ENCODE measurements around the gene NDUFV1. TPM values are rescaled to one million over a fixed set of nuclear protein-coding genes. Genes with fewer than 3 reads are reported as not detected.
A peak's percentile ranks its signal among the peaks of the same experiment; 100 is the strongest.

NDUFV1 gene
- total RNA-seq, 8 experiments from 2014 or later = 135 to 267 (median 157) TPM

DNA sequence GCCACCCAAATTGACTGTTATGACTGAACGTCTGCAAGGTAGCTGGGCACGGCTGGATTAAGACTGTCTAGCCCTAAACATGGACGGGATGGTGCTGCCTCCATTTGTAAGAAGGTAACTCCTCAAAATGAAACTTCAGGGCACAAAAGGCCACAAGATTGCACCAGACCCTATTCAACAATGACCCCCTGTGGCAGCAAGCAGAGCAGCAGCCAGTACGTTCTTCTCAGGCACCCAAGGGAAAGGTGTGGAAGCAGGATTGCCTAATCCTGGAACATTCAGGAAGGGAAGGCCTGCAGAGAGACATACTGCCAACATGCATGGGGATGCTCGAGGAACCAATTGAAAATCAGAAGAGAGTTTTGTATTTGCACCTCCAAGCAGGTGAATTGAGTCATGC, 37.3 kb downstream of the NDUFV1 start:
- WGBS, 10 experiments = 55 to 100% (median 74%) methylated on average over 1 to 3 of the region's 5 CpGs; no CpG with 5 or more reads in 4 of the 10 experiments

DNA sequence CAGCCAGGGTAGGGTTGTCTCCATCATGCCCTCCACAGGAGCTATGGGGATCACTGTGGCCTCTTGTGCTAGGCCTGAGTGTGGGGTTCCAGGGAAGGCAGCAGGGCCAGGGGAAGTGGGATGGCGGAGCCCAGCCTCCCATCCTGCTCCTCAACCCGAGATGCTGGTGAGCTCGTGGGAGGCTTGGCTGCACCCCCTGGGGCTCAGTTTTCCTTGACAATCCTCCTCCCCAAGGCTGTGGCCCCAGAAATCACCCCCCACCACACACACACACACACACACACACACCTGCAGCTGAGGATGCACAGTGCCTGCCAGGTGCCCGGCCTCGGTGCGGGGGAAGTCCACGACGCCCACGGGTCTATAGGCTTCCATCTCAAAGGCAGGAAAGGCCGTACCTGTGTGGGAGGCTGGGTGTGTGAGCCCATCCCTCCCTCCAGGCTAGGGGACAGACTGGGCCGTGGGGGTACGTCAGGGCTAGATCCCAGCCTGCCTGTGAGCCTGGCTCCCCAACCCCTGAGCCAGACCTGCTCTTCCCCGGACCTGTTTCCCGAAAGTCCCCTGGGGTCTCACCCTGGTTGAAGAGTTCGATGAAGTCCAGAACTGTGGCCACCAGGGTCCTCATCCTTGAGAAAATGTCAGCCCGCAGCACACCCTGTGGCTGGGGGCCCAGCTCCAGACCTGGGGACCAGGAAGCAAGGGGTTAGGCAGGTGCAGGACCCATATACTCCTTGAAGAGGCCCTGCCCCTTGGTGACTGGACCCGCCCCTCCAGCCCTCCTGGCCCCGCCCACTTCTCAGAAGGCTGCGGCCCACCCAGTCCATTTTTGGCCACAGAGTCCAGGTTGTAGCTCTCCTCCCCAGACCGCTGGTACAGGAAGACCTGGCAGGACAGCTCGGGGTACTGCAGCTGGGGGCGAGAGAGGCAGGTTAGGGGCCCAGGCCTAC, 38.0 kb downstream of the NDUFV1 start:
- 83 to 90% (median 88%) methylated on average over 1 to 5 of the region's 22 CpGs; no CpG with 5 or more reads in 7 of the 10 experiments for WGBS, 10 experiments
- no peak overlapping the region for H3K4me3 ChIP-seq
- in situ Hi-C loops (cut with MboI; ENCODE audit: low pct_unique_long_range_greater_than_20kb in 2 of 9, low sequenced_read_pairs in 9 of 9, unreplicated experiment in 9 of 9) = loop anchor here in 1 of 9 experiments (25.0 kb wide), 1 partner anchor 143 kb away; no protein-coding TSS in a partner anchor
- H3K27ac ChIP-seq = no peak overlapping the region
- no peak for ATAC-seq (replicated peaks in 6 of 8)
- H3K4me1 ChIP-seq (replicated peaks in 1 of 2) = peaks cover 17% of the 10 kb centered on the region in 2 donors

More for the DNA sequence above, 37.3 kb downstream of the NDUFV1 start:
- no peak for ATAC-seq (replicated peaks in 6 of 8)
- in situ Hi-C loops (cut with MboI; ENCODE audit: low pct_unique_long_range_greater_than_20kb in 2 of 9, low sequenced_read_pairs in 9 of 9, unreplicated experiment in 9 of 9) = loop anchor here in 1 of 9 experiments (25.0 kb wide), 1 partner anchor 143 kb away; no protein-coding TSS in a partner anchor
- Histone ChIP-seq H3K4me1 (replicated peaks in 1 of 2) (peaks cover 19 to 21% of the 10 kb centered on the region in 2 donors), H3K27ac (no peak overlapping the region), H3K4me3 (no peak overlapping the region)

DNA sequence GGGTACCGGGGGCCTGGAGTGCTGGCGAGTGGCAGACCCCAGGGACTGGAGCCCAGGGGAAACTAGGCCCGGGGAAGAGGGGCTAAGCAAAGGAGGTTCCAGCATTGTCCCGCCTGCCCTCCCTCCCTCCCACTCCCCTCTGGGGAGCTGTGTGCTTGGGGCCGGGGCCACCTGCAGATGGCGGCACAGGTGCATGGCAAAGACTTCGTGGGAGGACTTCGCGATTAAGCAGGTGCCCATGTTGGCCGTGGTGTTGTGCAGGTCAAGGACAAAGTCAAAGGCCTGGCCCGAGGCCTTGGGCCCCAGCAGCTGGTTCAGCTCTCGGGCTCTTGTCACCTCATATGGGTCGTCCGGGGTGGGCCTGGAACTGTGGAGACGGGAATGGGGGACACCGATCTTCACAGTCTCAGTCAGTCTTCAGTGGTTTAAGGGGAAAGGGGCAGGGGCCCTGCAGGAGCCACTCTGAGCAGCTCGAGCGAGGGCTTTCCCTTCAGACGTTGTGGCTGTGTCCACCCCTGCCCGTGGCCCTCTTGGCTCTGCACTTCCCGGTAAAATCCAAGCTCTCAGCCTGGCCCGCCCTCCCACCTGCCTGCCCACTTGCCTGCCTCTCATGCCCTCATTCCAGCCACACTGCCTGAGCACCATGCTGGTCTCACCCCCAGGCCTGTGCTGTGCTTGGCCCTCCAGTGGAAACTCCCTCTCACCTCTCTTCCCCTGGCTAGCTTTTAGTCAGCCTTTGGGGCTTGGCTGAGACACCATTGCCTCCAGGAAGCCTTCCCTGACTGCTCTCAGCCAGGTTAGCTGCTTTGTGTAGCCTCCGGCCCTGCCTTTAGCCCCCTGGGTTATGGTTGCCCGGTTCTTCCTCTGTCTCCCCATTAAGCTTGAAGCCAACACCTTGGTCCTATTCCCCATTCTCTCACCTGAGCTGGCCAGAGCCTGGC, 39.1 kb downstream of the NDUFV1 start:
- Histone ChIP-seq H3K4me1 (replicated peaks in 1 of 2) (peaks cover 12% of the 10 kb centered on the region in 2 donors), H3K27ac (no peak overlapping the region), H3K4me3 (no peak overlapping the region)
- in situ Hi-C loops (cut with MboI; ENCODE audit: low pct_unique_long_range_greater_than_20kb in 2 of 9, low sequenced_read_pairs in 9 of 9, unreplicated experiment in 9 of 9) = loop anchor here in 1 of 9 experiments (25.0 kb wide), 1 partner anchor 142 kb away; no protein-coding TSS in a partner anchor
- no peak for ATAC-seq (replicated peaks in 6 of 8)
- WGBS, 10 experiments = 5 to 100% (median 69%) methylated on average over 1 to 5 of the region's 24 CpGs; no CpG with 5 or more reads in 4 of the 10 experiments

DNA sequence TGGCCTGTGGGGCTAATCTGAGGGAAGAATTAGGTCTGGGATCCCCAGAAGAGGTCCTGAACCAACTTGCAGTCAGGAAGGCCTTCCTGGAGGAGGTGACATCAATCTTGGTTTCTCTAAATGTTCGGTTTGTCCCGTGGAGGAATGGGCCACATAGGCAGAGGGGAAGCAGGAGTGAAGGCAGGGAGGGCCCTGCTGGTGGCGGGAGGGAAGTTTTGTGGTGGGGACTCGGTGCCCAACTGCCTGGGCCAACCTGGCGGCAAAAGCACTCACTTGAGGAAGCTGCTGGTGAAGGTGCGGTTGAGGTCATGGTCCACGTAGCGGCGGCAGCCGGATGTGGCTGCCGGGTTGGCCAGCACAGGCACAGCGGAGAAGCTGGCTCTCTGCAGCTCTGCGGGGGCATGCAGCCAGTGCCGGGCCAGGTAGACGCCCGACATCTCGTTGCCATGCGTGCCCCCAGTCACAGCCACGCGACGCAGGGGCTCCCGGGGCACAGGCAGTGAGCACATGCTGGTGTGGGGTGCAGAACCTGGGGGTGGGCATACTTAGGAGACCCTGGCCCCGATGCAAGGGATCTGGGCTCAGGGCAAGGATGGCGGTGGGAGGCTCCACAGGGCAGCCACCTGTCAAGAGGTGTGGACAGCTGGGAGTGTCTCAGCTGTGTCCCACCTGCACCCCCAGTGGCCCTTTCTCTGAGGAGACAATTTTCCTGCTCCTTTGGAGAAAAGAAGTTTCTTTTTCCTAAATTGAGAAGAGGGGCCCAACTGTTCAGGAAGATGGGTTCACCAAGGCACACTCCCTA, 40.0 kb downstream of the NDUFV1 start:
- Histone ChIP-seq H3K4me1 (replicated peaks in 1 of 2) (peaks cover 4 to 5% of the 10 kb centered on the region in 2 donors), H3K4me3 (no peak overlapping the region), H3K27ac (no peak overlapping the region)
- 38 to 100% (median 100%) methylated on average over 1 to 2 of the region's 24 CpGs; no CpG with 5 or more reads in 7 of the 10 experiments for WGBS, 10 experiments
- ATAC-seq (replicated peaks in 6 of 8) = no peak
- in situ Hi-C loops (cut with MboI; ENCODE audit: low pct_unique_long_range_greater_than_20kb in 2 of 9, low sequenced_read_pairs in 9 of 9, unreplicated experiment in 9 of 9) = loop anchor here in 1 of 9 experiments (25.0 kb wide), 1 partner anchor 141 kb away; no protein-coding TSS in a partner anchor

DNA sequence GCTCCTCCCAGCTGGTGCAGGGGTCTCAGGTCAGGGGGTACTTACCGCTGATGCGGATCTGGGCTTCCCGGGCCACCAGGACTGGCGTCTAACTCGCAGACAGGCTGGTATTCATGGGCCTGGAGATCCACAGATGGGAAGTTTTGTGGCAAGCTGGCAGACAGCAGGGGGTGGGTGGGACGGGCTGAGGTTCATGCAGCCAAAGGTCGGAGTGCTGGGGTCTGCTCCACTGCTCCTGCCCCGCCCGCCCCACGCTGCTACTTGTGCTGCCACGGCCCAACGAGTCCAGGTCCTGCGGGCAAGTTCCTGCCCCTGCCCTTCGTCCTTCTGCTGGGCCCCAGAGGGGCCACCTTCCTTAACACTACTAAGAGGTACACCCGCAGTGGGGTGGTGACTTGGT, 40.7 kb downstream of the NDUFV1 start:
- Histone ChIP-seq H3K27ac (no peak overlapping the region), H3K4me1 (replicated peaks in 1 of 2) (peaks cover 9 to 11% of the 10 kb centered on the region in 2 donors), H3K4me3 (no peak overlapping the region)
- in situ Hi-C loops (cut with MboI; ENCODE audit: low pct_unique_long_range_greater_than_20kb in 2 of 9, low sequenced_read_pairs in 9 of 9, unreplicated experiment in 9 of 9) = loop anchor here in 1 of 9 experiments (25.0 kb wide), 1 partner anchor 140 kb away; no protein-coding TSS in a partner anchor
- ATAC-seq (replicated peaks in 6 of 8) = no peak
- 0 to 100% (median 47%) methylated on average over 1 to 3 of the region's 15 CpGs; no CpG with 5 or more reads in 6 of the 10 experiments for WGBS, 10 experiments

DNA sequence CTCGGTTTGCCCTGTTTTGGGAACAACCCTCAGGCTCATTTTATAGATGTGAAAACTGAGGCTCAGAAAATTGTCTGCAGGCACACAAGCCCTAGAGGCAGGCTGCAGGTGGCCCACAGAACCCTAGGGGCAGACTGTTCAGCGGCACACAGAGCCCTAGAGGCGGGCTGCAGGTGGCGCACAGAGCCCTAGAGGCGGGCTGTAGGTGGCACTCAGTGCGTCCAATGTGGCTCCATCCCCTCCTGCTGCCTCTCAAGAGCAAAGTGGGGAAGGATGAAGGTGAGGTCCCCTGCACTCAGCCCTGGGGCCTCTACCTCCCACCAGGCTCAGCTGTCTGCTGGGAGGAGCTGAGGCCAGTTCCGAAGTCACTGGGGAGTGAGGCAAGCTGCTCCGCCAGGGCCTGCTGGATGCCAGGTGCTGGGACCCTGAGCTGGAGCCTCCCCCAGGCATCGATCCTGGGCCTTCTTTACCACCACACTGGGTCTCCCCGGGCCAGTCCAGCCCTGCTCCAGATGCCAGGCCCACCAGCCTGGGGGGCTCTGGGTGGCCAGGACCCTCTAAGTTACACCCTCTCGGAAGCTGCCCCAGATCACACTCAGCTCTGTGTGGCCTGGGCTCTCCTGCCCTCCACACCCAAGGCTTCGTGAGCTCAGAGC, 41.5 kb downstream of the NDUFV1 start:
- H3K27ac ChIP-seq = no peak overlapping the region
- in situ Hi-C loops (cut with MboI; ENCODE audit: low pct_unique_long_range_greater_than_20kb in 2 of 9, low sequenced_read_pairs in 9 of 9, unreplicated experiment in 9 of 9) = loop anchor here in 1 of 9 experiments (25.0 kb wide), 1 partner anchor 139 kb away; no protein-coding TSS in a partner anchor
- WGBS, 10 experiments = 20 to 80% (median 60%) methylated on average over 1 to 5 of the region's 12 CpGs; no CpG with 5 or more reads in 3 of the 10 experiments

DNA sequence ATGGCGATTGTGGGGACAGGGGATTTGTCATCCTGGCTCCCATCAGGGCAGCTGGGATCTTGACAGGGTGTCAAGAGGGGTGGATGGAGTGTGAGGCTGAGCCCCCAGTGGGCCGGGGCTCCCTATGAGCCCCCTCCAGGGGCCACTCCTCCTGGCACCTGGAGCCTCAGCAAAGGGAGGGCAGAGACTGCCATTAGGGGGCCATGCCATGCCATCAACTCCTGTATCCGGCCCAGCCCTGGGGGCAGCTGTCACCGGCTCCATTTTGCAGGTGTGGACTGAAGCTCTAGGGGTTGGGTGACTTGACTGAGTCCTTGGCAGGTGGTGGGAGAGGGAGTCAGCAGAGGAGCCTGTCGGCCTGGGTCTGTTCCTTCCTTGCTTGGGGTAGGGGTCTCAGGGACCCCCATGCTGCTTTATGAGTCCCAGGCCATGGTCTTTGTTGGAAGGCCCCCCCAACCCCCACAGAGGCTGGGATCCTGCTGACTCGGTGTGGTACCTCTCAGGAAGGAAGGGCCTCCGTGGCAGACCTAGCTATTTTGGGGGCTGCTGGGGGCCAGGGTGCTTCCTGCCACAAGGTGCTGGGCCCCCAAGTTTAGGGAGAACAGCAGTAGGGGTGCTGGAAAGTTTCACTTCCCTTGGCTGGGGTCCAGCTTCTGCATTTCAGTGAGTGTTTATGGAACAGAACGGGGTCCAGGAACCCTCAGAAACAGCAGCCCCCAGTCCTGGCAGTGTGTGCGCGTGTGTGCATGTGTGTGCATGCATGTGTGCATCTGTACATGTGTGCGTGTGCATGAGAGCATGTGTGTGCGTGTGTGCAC, 42.3 kb downstream of the NDUFV1 start:
- Histone ChIP-seq H3K27ac (no peak overlapping the region), H3K4me1 (replicated peaks in 1 of 2) (peaks cover 12 to 13% of the 10 kb centered on the region in 2 donors), H3K4me3 (no peak overlapping the region)
- no peak for ATAC-seq (replicated peaks in 6 of 8)
- in situ Hi-C loops (cut with MboI; ENCODE audit: low pct_unique_long_range_greater_than_20kb in 2 of 9, low sequenced_read_pairs in 9 of 9, unreplicated experiment in 9 of 9) = loop anchor here in 1 of 9 experiments (25.0 kb wide), 1 partner anchor 138 kb away; no protein-coding TSS in a partner anchor
- WGBS, 10 experiments = 33 to 100% (median 78%) methylated on average over 1 to 5 of the region's 12 CpGs; no CpG with 5 or more reads in 4 of the 10 experiments

More for the DNA sequence above, 41.5 kb downstream of the NDUFV1 start:
- Histone ChIP-seq H3K4me1 (replicated peaks in 1 of 2) (peaks cover 12 to 13% of the 10 kb centered on the region in 2 donors), H3K4me3 (no peak overlapping the region)
- ATAC-seq (replicated peaks in 6 of 8) = peak in 4 of 8 experiments; percentile 33 to 50 (median 36)

DNA sequence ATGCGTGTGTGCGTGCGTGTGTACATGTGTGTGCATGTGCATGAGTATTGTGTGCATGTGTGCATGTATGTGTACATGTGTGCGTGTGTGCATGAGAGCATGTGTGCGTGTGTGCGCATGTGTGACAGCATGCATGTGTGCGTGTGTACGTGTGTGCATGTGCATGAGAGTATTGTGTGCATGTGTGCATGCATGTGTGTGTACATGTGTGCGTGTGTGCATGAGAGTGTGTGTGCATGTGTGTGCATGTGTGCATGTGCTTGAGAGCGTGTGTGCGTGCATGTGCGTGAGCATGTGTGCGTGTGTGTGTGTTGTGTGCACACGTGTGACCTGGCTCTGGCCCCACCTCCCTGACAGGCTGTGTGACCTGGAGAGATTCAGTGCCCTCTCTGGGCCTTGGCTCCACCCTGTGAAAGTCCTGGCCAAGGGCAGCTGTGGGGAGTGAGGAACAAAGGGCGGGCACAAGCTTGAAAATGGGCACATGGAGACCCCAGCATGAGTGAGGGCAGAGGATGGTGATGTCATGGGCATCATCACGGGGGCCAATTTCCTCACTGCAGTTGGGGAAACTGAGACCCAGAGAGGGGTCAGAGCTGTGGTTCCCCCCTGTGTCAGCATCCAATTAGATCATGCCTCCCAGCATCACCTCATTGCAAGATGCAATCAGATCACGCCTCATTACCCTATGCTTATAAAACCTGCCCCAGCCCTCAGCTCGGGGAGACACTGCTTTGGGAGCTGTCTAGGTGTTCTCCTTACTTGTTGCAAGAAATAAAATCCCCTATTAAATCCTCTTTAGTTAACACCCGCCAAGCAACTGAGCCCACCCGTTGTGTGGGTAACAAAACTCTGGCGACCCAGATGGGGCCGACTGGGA, 43.1 kb downstream of the NDUFV1 start:
- Histone ChIP-seq H3K4me1 (replicated peaks in 1 of 2) (peaks cover 12 to 13% of the 10 kb centered on the region in 2 donors), H3K27ac (no peak overlapping the region), H3K4me3 (no peak overlapping the region)
- in situ Hi-C loops (cut with MboI; ENCODE audit: low pct_unique_long_range_greater_than_20kb in 2 of 9, low sequenced_read_pairs in 9 of 9, unreplicated experiment in 9 of 9) = loop anchor here in 1 of 9 experiments (25.0 kb wide), 1 partner anchor 137 kb away; no protein-coding TSS in a partner anchor
- 0 to 98% (median 65%) methylated on average over 1 to 9 of the region's 22 CpGs; no CpG with 5 or more reads in 2 of the 10 experiments for WGBS, 10 experiments
- peak in 2 of 8 experiments; percentile 16 to 24 for ATAC-seq (replicated peaks in 6 of 8)

DNA sequence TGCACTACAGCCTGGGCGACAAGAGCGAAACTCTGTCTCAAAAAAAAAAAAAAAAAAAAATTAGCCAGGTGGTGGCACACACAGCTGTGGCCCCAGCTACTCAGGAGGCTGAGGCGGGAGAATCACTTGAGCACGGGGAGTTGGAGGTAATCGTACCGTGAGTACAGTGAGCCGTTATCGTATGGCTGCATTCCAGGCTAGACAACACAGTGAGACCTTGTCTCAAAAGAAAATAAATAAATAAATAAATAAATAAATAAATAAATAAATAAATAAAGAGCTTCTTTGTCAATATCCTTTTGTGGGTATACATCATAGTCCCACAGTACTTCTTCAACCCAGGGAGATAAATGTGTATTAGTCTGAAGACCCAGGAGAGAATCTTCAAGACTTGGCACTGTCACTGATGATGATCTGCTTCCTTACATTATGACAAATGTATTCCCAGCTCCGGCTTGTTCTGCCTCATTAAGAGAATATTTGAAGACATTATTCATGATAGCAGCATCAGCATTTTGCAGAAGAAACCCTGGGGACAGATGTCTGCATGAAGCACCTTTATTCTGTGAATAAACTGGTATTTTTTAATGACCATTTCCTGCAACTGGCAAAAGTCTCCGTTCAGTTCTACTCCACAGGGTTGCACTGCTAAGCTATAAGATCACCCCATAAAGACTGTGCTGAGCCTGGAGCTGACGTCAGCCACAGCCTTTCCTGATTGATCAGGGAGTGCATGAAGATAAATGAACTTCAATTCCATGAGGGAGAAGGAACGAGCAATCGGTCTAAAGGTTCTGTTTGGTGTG, 45.4 kb downstream of the NDUFV1 start:
- peaks cover 12 to 13% of the 10 kb centered on the region in 2 donors for H3K4me1 ChIP-seq (replicated peaks in 1 of 2)
- peak overlapping the region in 1 of 2 donors; percentile 3 for H3K27ac ChIP-seq
- H3K4me3 ChIP-seq = no peak overlapping the region
- peak in 7 of 8 experiments; percentile 52 to 93 (median 91) for ATAC-seq (replicated peaks in 6 of 8)
- WGBS, 10 experiments = 7 to 88% (median 44%) methylated on average over 1 to 11 of the region's 13 CpGs
- in situ Hi-C loops (cut with MboI; ENCODE audit: low pct_unique_long_range_greater_than_20kb in 2 of 9, low sequenced_read_pairs in 9 of 9, unreplicated experiment in 9 of 9) = no loop called here
